ENCODE measurements around the gene PPP2R5E. TPM values are rescaled to one million over a fixed set of nuclear protein-coding genes. Genes with fewer than 3 reads are reported as not detected.
A peak's percentile ranks its signal among the peaks of the same experiment; 100 is the strongest.

The PPP2R5E gene
- polyA plus RNA-seq, 3 donors: 8.9 to 26.3 (median 15.1) TPM

GRCh38 chr14:63423381-63423780 is 119.8 kb downstream of the PPP2R5E start:
- intact Hi-C loops (cut with micrococcal nuclease): no loop called here
- Histone ChIP-seq H3K27ac (ENCODE audit: low read depth in 1 of 2, low read length in 2 of 2) (no peak overlapping the region), H4K20me1 (ENCODE audit: insufficient read depth, low read length) (peaks cover 51% of the 10 kb centered on the region), H3K27me3 (ENCODE audit: control insufficient read depth in 2 of 2, insufficient read depth in 2 of 2, low read length in 2 of 2) (no peaks in the 10 kb centered on the region), H3K4me1 (ENCODE audit: control insufficient read depth in 1 of 2, insufficient read depth in 2 of 2, low read length in 2 of 2) (no peaks in the 10 kb centered on the region), H3K4me2 (replicated peaks; ENCODE audit: extremely low read depth, low read length, poor library complexity, severe bottlenecking) (no peak overlapping the region), H2AFZ (ENCODE audit: insufficient read depth, low read depth, low read length, poor library complexity, severe bottlenecking) (no peak overlapping the region), H3K9ac (ENCODE audit: insufficient read depth, low read length, poor library complexity, severe bottlenecking) (no peak overlapping the region), H3K79me2 (ENCODE audit: insufficient read depth, low read length) (peaks cover 14% of the 10 kb centered on the region), H3K36me3 (replicated peaks in 1 of 2; ENCODE audit: control insufficient read depth in 1 of 2, insufficient read depth in 2 of 2, low read length in 2 of 2) (peaks cover 15 to 35% of the 10 kb centered on the region in 2 donors), H3K4me3 (replicated peaks in 1 of 3; ENCODE audit: low read depth in 2 of 3, low read length in 3 of 3) (no peak overlapping the region), H3K9me3 (replicated peaks in 1 of 2; ENCODE audit: control insufficient read depth in 1 of 2, insufficient read depth in 1 of 2, low read length in 2 of 2) (no peaks in the 10 kb centered on the region)
- Mint-ChIP-seq H3K4me3 (no peak overlapping the region), H3K36me3 (peaks cover 20 to 27% of the 10 kb centered on the region in 2 donors), H3K27me3 (ENCODE audit: low read depth in 3 of 3) (no peaks in the 10 kb centered on the region), H3K9me3 (peaks cover 0 to 2% (median 0%) of the 10 kb centered on the region in 7 donors), H3K27ac (peak overlapping the region in 1 of 7 donors; percentile 13), H3K4me1 (peaks cover 3% of the 10 kb centered on the region)
- DNase-seq: no peak
- WGBS (ENCODE audit: insufficient coverage): no CpG with 5 or more reads among the region's 2 CpGs
- TF ChIP-seq CTCF (IDR thresholded peaks at IDR 0.05): no peak

GRCh38 chr14:63421919-63422318 is 121.3 kb downstream of the PPP2R5E start:
- Mint-ChIP-seq H3K36me3 (peaks cover 20 to 30% of the 10 kb centered on the region in 2 donors), H3K9me3 (peaks cover 0 to 2% (median 0%) of the 10 kb centered on the region in 7 donors), H3K27me3 (ENCODE audit: low read depth in 3 of 3) (no peaks in the 10 kb centered on the region), H3K27ac (no peak overlapping the region), H3K4me1 (peaks cover 3% of the 10 kb centered on the region), H3K4me3 (no peak overlapping the region)
- H3K79me2 ChIP-seq (ENCODE audit: insufficient read depth, low read length): peaks cover 4% of the 10 kb centered on the region
- intact Hi-C loops (cut with micrococcal nuclease): no loop called here
- WGBS (ENCODE audit: insufficient coverage): 86% methylated on average over 2 of the region's 3 CpGs
- no peak overlapping the region for H3K4me3 ChIP-seq (replicated peaks in 1 of 3; ENCODE audit: low read depth in 2 of 3, low read length in 3 of 3)
- no peak overlapping the region for H2AFZ ChIP-seq (ENCODE audit: insufficient read depth, low read depth, low read length, poor library complexity, severe bottlenecking)
- no peaks in the 10 kb centered on the region for H3K4me1 ChIP-seq (ENCODE audit: control insufficient read depth in 1 of 2, insufficient read depth in 2 of 2, low read length in 2 of 2)
- peaks cover 37% of the 10 kb centered on the region for H4K20me1 ChIP-seq (ENCODE audit: insufficient read depth, low read length)
- peaks cover 19 to 49% of the 10 kb centered on the region in 2 donors for H3K36me3 ChIP-seq (replicated peaks in 1 of 2; ENCODE audit: control insufficient read depth in 1 of 2, insufficient read depth in 2 of 2, low read length in 2 of 2)
- no peak overlapping the region for H3K4me2 ChIP-seq (replicated peaks; ENCODE audit: extremely low read depth, low read length, poor library complexity, severe bottlenecking)
- no peak overlapping the region for H3K9ac ChIP-seq (ENCODE audit: insufficient read depth, low read length, poor library complexity, severe bottlenecking)
- no peaks in the 10 kb centered on the region for H3K27me3 ChIP-seq (ENCODE audit: control insufficient read depth in 2 of 2, insufficient read depth in 2 of 2, low read length in 2 of 2)
- no peak overlapping the region for H3K27ac ChIP-seq (ENCODE audit: low read depth in 1 of 2, low read length in 2 of 2)
- no peak for DNase-seq
- no peak for TF ChIP-seq CTCF (IDR thresholded peaks at IDR 0.05)
- no peaks in the 10 kb centered on the region for H3K9me3 ChIP-seq (replicated peaks in 1 of 2; ENCODE audit: control insufficient read depth in 1 of 2, insufficient read depth in 1 of 2, low read length in 2 of 2)
